ENCODE data around the gene UTP15.

The UTP15 gene

GRCh38 chr5:73565969-73566547 lies 515 bp downstream of the UTP15 start:
- DNase-seq: no peak

- DNase-seq: no peak
Observed at GRCh38 chr5:73582285-73583145, 17.0 kb downstream of the UTP15 start.

- DNase-seq: no peak
Observed at GRCh38 chr5:73587923-73588322, 22.4 kb downstream of the UTP15 start.

- peak; percentile 82 for DNase-seq
Observed at GRCh38 chr5:73591102-73591695, 25.7 kb downstream of the UTP15 start.

- peak; percentile 64 for DNase-seq
Observed at GRCh38 chr5:73591698-73592501, 26.4 kb downstream of the UTP15 start.

- peak; percentile 71 for DNase-seq
Observed at GRCh38 chr5:73592551-73592950, 27.0 kb downstream of the UTP15 start.

- DNase-seq: peak; percentile 16
Observed at GRCh38 chr5:73596705-73597328, 31.3 kb downstream of the UTP15 start.

- DNase-seq: no peak
Observed at GRCh38 chr5:73599380-73599779, 33.8 kb downstream of the UTP15 start.

- DNase-seq: no peak
Observed at GRCh38 chr5:73603998-73604397, 38.5 kb downstream of the UTP15 start.

GRCh38 chr5:73605223-73606087 lies 39.9 kb downstream of the UTP15 start:
- peak; percentile 28 for DNase-seq

GRCh38 chr5:73606206-73606753 lies 40.7 kb downstream of the UTP15 start:
- no peak for DNase-seq

- DNase-seq: no peak
Observed at GRCh38 chr5:73607228-73607627, 41.7 kb downstream of the UTP15 start.

GRCh38 chr5:73612799-73613198 lies 47.3 kb downstream of the UTP15 start:
- no peak for DNase-seq

GRCh38 chr5:73615085-73615484 lies 49.5 kb downstream of the UTP15 start:
- no peak for DNase-seq

- no peak for DNase-seq
Observed at GRCh38 chr5:73615947-73616346, 50.4 kb downstream of the UTP15 start.

GRCh38 chr5:73617510-73618279 lies 52.2 kb downstream of the UTP15 start:
- peak; percentile 28 for DNase-seq

GRCh38 chr5:73619606-73620333 lies 54.2 kb downstream of the UTP15 start:
- DNase-seq: peak; percentile 15

- DNase-seq: no peak
Observed at GRCh38 chr5:73620334-73620687, 54.8 kb downstream of the UTP15 start.

- no peak for DNase-seq
Observed at GRCh38 chr5:73623060-73623459, 57.5 kb downstream of the UTP15 start.

GRCh38 chr5:73623901-73624404 lies 58.4 kb downstream of the UTP15 start:
- no peak for DNase-seq
